Testis (tissue), 3 donors: ENCODE data around the gene LRRFIP2. TPM values are rescaled to one million over a fixed set of nuclear protein-coding genes. Genes with fewer than 3 reads are reported as not detected.
"Not testable (repeated sequence)": the region's sequence is repeated elsewhere in the genome, so short reads cannot be mapped to it uniquely, and the experiment has no call there.

Source experiments
- DNase-seq: peaks from one replicate; pipeline ENCODE4 v3.0.0-alpha.2; 2019
- H3K27ac ChIP-seq, 2 donors: fragments of 200-600 bp; sonication (generic); one replicate each; pipeline ENCODE4 v1.5.1; 2019
- H3K27me3 ChIP-seq: fragments of 200-600 bp; sonication (generic); one replicate; pipeline ENCODE4 v1.5.1; 2019
- H3K36me3 ChIP-seq: fragments of 200-600 bp; sonication (generic); one replicate; pipeline ENCODE4 v1.5.1; 2017; ENCODE audit warnings: low read depth; ENCODE audit errors: missing control alignments
- H3K4me1 ChIP-seq: fragments of 200-600 bp; sonication (generic); one replicate; pipeline ENCODE4 v1.5.1; 2019
- H3K4me3 ChIP-seq, 2 donors: fragments of 200-600 bp; sonication (generic); one replicate each; pipeline ENCODE4 v1.5.1; 2017 to 2019
- H3K9me3 ChIP-seq: fragments of 200-600 bp; sonication (generic); one replicate; pipeline ENCODE4 v1.5.1; 2017
- POLR2A ChIP-seq: fragments of 450-650 bp; IDR thresholded peaks from one replicate; pipeline ENCODE4 v1.6.1; 2017; ENCODE audit warnings: antibody characterized with exemption, mild to moderate bottlenecking, moderate library complexity
- WGBS, 2 donors: methylation state at CpG; one replicate each; pipeline ENCODE4 v1.1.5; 2018; 5-methylcytosine and 5-hydroxymethylcytosine counted together
- intact Hi-C: fragments of 100-400 bp; cut with DNase I; formaldehyde crosslinking; loops from one replicate; pipeline ENCODE4 v1.15.1; 2023; ENCODE audit warnings: low total_unique reads
- polyA plus RNA-seq: library from polyadenylated mRNA; stranded (reverse); fragments of 350-450 nt; fragmentation: Illumina TruSeq; extraction: RNeasy Lipid Tissue Mini Kit (QIAGEN cat#74804); gene quantifications from one replicate; pipeline ENCODE4 v1.2.3, GENCODE V29; 2014; ENCODE audit warnings: low read depth, low replicate concordance; ENCODE audit not compliant: insufficient read depth
- total RNA-seq, 2 donors: library from RNA; depleted of rRNA; stranded (reverse); fragments of >200 nt; gene quantifications; one replicate each; pipeline ENCODE4 v1.2.3, GENCODE V29; 2016
- TF ChIP-seq, protein P1 (sequence below), 3 experiments: fragments of 450-650 bp in 2 of 3; fragments of 200-600 bp in 1 of 3; sonication (generic) in 1 of 3; IDR thresholded peaks; one replicate each; pipeline ENCODE4 v1.5.1; 2016 to 2019; ENCODE audit warnings: antibody characterized with exemption in 3 of 3, mild to moderate bottlenecking in 2 of 3, moderate library complexity in 1 of 3

LRRFIP2 gene
- total and polyA plus RNA-seq, 3 donors from 2014 or later: 86.2 to 115 (median 114) TPM

DNA sequence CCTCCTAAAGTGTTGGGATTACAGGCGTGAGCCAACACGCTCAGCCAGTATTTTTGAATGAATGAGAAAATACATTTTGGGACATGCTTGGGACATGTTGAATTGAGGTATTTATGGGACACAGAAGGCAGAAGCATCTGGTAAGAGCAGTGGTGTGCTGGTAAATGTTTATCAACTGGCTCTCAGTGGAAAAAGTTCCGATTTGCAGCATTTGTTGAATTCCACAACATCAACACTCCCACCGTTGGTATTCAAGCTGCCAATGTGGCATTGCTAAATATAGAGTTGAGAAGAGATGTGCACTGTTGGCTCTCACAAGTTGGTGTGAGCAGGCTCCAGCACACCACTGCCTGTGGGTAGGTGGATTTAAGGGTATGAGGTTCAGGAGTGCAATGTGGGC, 35.8 kb upstream of the LRRFIP2 start:
- H3K4me1 ChIP-seq: no peaks in the 10 kb centered on the region
- WGBS, 2 donors: 81 to 85% methylated on average over 4 of the region's 4 CpGs
- H3K9me3 ChIP-seq: no peaks in the 10 kb centered on the region
- TF ChIP-seq POLR2A: no peak
- TF ChIP-seq, protein P1, sequence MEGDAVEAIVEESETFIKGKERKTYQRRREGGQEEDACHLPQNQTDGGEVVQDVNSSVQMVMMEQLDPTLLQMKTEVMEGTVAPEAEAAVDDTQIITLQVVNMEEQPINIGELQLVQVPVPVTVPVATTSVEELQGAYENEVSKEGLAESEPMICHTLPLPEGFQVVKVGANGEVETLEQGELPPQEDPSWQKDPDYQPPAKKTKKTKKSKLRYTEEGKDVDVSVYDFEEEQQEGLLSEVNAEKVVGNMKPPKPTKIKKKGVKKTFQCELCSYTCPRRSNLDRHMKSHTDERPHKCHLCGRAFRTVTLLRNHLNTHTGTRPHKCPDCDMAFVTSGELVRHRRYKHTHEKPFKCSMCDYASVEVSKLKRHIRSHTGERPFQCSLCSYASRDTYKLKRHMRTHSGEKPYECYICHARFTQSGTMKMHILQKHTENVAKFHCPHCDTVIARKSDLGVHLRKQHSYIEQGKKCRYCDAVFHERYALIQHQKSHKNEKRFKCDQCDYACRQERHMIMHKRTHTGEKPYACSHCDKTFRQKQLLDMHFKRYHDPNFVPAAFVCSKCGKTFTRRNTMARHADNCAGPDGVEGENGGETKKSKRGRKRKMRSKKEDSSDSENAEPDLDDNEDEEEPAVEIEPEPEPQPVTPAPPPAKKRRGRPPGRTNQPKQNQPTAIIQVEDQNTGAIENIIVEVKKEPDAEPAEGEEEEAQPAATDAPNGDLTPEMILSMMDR (IDR thresholded peaks at IDR 0.05): no peak
- intact Hi-C loops: no loop called here
- no peaks in the 10 kb centered on the region for H3K36me3 ChIP-seq
- DNase-seq: no peak
- H3K27me3 ChIP-seq: no peaks in the 10 kb centered on the region
- no peak overlapping the region for H3K4me3 ChIP-seq
- H3K27ac ChIP-seq: no peak overlapping the region

DNA sequence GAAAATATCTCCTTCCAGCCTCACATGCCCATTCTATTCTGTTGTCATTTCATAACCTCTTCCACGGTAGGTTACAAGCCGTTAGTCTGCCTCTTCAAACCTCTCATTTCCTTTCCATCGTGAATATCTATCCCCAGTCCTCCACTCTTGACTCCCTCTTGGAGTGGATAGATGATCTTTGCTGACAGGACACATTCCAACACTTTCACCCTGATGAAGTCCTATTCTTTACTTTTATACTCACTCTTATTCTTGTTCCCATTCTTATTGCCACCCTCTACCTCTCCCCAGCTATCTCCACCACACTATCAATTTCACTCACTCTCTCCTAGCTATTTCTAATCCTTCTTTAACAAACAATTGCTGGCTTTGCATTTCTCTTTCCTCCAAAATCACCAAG, 34.2 kb upstream of the LRRFIP2 start:
- H3K27me3 ChIP-seq, H3K27ac ChIP-seq, H3K9me3 ChIP-seq, H3K4me3 ChIP-seq, H3K36me3 ChIP-seq, DNase-seq, H3K4me1 ChIP-seq, intact Hi-C loops: not testable (repeated sequence)
- 86 to 95% methylated on average over 3 of the region's 3 CpGs for WGBS, 2 donors

DNA sequence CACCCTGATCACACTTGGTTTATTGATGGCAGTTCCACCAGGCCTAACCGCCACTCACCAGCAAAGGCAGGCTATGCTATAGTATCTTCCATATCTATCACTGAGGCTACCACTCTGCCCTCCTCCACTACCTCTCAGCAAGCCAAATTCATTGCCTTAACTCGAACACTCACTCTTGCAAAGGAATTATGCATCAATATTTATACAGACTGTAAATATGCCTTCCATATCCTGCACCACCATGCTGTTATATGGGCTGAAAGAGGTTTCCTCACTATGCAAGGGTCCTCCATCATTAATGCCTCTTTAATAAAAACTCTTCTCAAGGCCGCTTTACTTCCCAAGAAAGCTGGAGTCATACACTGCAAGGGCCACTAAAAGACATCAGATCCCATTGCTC, 33.6 kb upstream of the LRRFIP2 start:
- H3K9me3 ChIP-seq, DNase-seq, H3K4me3 ChIP-seq, H3K36me3 ChIP-seq, H3K27ac ChIP-seq, intact Hi-C loops, H3K4me1 ChIP-seq, H3K27me3 ChIP-seq: not testable (repeated sequence)
- WGBS, 2 donors: 92 to 99% methylated on average over 3 of the region's 3 CpGs

DNA sequence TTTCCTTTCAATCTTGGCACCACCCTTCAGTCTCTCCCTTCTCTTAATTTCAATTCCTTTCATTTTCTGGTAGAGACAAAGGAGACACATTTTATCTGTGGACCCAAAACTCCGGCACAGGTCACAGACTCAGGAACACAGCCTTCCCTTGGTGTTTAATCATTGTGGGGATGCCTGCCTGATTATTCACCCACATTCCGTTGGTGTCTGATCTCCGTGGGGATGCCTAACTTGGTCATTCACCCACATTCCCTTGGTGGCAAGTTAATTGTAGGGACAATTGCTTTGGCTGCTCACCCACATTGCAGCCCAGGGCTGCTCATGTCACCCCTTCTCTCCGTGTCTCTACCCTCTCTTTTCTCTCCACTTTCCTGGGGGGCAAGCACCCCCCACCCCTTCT, 31.7 kb upstream of the LRRFIP2 start:
- H3K4me3 ChIP-seq, intact Hi-C loops, H3K27ac ChIP-seq, H3K27me3 ChIP-seq, H3K9me3 ChIP-seq, H3K4me1 ChIP-seq, DNase-seq, H3K36me3 ChIP-seq: not testable (repeated sequence)
- WGBS, 2 donors: 67 to 78% methylated on average over 3 to 4 of the region's 4 CpGs

DNA sequence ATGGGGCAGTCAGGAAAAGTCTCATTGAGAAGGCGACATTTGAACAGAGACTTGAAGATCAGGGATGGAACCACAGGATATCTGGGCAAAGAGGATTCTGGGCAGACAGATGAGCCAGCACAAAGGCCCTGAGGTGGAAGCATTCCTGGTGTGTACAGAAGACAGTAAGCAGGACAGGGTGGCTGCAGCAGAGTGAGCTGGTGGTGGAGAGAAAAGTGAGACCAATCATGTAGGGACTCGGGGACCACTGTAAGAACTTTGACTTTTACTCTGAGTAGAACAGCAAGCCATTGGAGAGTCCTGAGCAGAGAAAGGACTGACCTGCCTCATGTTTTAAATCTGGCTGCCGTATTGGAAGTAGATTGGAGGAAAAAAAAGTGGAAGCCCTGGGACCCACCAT, 29.9 kb upstream of the LRRFIP2 start:
- no peaks in the 10 kb centered on the region for H3K27me3 ChIP-seq
- intact Hi-C loops: no loop called here
- WGBS, 2 donors: 87% methylated on average over 3 of the region's 3 CpGs
- H3K36me3 ChIP-seq: no peaks in the 10 kb centered on the region
- DNase-seq: no peak
- TF ChIP-seq, protein P1 (IDR thresholded peaks at IDR 0.05): no peak
- TF ChIP-seq POLR2A: no peak
- H3K27ac ChIP-seq: no peak overlapping the region
- no peaks in the 10 kb centered on the region for H3K9me3 ChIP-seq
- H3K4me3 ChIP-seq: no peak overlapping the region
- H3K4me1 ChIP-seq: no peaks in the 10 kb centered on the region

DNA sequence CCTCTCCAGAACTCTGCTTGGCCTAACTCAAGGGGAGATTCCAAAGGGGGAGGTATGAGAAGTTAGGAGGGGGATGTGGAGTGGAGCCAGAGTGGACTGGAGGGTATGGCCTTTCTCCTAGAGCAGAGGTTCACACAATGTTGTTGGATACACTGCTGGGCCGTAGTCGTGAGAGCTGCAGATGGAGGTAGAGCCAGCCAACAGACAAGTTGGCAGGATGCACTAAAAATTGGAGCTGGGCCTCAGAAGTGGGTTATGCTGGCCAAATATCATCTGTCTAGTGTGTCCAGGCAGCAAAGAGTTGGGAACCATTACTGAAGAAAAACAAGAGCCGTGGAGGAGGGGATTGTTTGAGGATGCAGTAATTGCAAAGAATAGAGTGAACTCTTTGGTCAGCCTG, 27.7 kb upstream of the LRRFIP2 start:
- Histone ChIP-seq H3K4me1 (no peaks in the 10 kb centered on the region), H3K36me3 (no peaks in the 10 kb centered on the region), H3K27ac (no peak overlapping the region), H3K27me3 (no peaks in the 10 kb centered on the region), H3K9me3 (no peaks in the 10 kb centered on the region), H3K4me3 (no peak overlapping the region)
- no peak for TF ChIP-seq POLR2A
- TF ChIP-seq, protein P1 (IDR thresholded peaks at IDR 0.05): no peak
- intact Hi-C loops: no loop called here
- DNase-seq: no peak
- 91 to 95% methylated on average over 3 of the region's 3 CpGs for WGBS, 2 donors
